OCI-LY7 (cell line): ENCODE results near the gene EEF1AKMT3. TPM values are rescaled to one million over a fixed set of nuclear protein-coding genes. Genes with fewer than 3 reads are reported as not detected.

Experiments used
- BruUV-seq: library from RNA; stranded (reverse); fragments of 400-500 nt; replicated peaks from 2 replicates; lab custom pipeline; 2021; lab: Mats Ljungman, UMichigan
- CTCF ChIA-PET: fragments of 300-600 bp; sonication (Branson Sonifier 250); formaldehyde crosslinking; loops from one replicate; lab custom pipeline; 2022; ENCODE audit warnings: antibody characterized with exemption; ENCODE audit not compliant: unreplicated experiment; lab: Charles Lee
- POLR2A ChIA-PET: fragments of 300-600 bp; sonication (Branson Sonifier 250); formaldehyde crosslinking; loops from one replicate; lab custom pipeline; 2022; ENCODE audit warnings: antibody characterized with exemption; lab: Charles Lee
- DNase-seq: peaks from one replicate; pipeline ENCODE4 v3.0.0-alpha.2; 2015; ENCODE audit warnings: low spot score
- H2AFZ ChIP-seq: fragments of 200-600 bp; sonication (generic), shearing (Covaris generic); 2 replicates; pipeline ENCODE4 v1.6.1; 2014; ENCODE audit warnings: mild to moderate bottlenecking, antibody characterized with exemption, low read length, moderate library complexity
- H3K27ac ChIP-seq: fragments of 200-600 bp; sonication (generic); 2 replicates; pipeline ENCODE4 v1.5.1; 2014; ENCODE audit warnings: mixed run types, low read depth, mild to moderate bottlenecking, moderate library complexity, low read length, inconsistent platforms; ENCODE audit not compliant: poor library complexity, severe bottlenecking
- H3K36me3 ChIP-seq: fragments of 200-600 bp; sonication (generic); 2 replicates; pipeline ENCODE4 v1.6.1; 2014; ENCODE audit warnings: mild to moderate bottlenecking, antibody characterized with exemption, low read length, moderate library complexity, mixed read lengths; ENCODE audit not compliant: insufficient read depth
- H3K4me1 ChIP-seq: fragments of 200-600 bp; sonication (generic); 2 replicates; pipeline ENCODE4 v1.5.1; 2014; ENCODE audit warnings: mild to moderate bottlenecking, low read length; ENCODE audit not compliant: insufficient read depth, poor library complexity, severe bottlenecking
- H3K4me2 ChIP-seq: fragments of 200-600 bp; sonication (generic); 2 replicates; pipeline ENCODE4 v1.6.1; 2014; ENCODE audit warnings: mild to moderate bottlenecking, low read length
- H3K4me3 ChIP-seq: fragments of 200-600 bp; sonication (generic); 2 replicates; pipeline ENCODE4 v1.5.1; 2014; ENCODE audit warnings: mild to moderate bottlenecking, low read depth, low read length; ENCODE audit not compliant: poor library complexity, severe bottlenecking
- H3K79me2 ChIP-seq: fragments of 200-600 bp; sonication (generic); 2 replicates; pipeline ENCODE4 v1.6.1; 2016; ENCODE audit warnings: low read depth, mild to moderate bottlenecking, low read length, moderate library complexity, mixed read lengths; ENCODE audit not compliant: insufficient read depth
- H3K9me2 ChIP-seq: fragments of 200-600 bp; sonication (generic); 2 replicates; pipeline ENCODE4 v1.6.1; 2016; ENCODE audit warnings: mild to moderate bottlenecking, low read length, mixed read lengths; ENCODE audit not compliant: insufficient read depth
- H3K9me3 ChIP-seq: fragments of 200-600 bp; sonication (generic); 2 replicates; pipeline ENCODE4 v1.6.1; 2014; ENCODE audit warnings: mild to moderate bottlenecking, mixed run types, low read length, mixed read lengths
- H4K20me1 ChIP-seq: fragments of 200-600 bp; sonication (generic); 2 replicates; pipeline ENCODE4 v1.6.1; 2014; ENCODE audit warnings: mild to moderate bottlenecking, antibody characterized with exemption, low read length, moderate library complexity, mixed read lengths; ENCODE audit not compliant: insufficient read depth
- EZH2phosphoT487 ChIP-seq: fragments of 200-600 bp; sonication (generic); IDR thresholded peaks from 2 replicates; pipeline ENCODE4 v1.6.1; 2018; ENCODE audit warnings: low read depth, borderline replicate concordance, mild to moderate bottlenecking, mixed run types, antibody characterized with exemption, low read length, moderate library complexity, mixed read lengths
- intact Hi-C: fragments of 100-400 bp; cut with micrococcal nuclease; formaldehyde crosslinking; loops from one replicate; pipeline ENCODE4 v1.10.0; 2022; ENCODE audit not compliant: unreplicated experiment
- total RNA-seq, 2 experiments: library from RNA; depleted of rRNA in 1 of 2; stranded (reverse); fragments of >200 nt in 1 of 2; shearing (Covaris generic) in 1 of 2; gene quantifications; 2 replicates each; pipeline ENCODE4 v1.2.3, GENCODE V29; 2014 to 2022
- TF ChIP-seq, protein P1 (sequence below): fragments of 200-600 bp; sonication (generic); conservative IDR thresholded peaks from 2 replicates; pipeline ENCODE4 v1.5.1; 2014; ENCODE audit warnings: mild to moderate bottlenecking, antibody characterized with exemption, low read length, moderate library complexity, mixed read lengths

The EEF1AKMT3 gene
- total RNA-seq, 2 experiments from 2014 or later = 3.4 to 6.3 TPM

DNA sequence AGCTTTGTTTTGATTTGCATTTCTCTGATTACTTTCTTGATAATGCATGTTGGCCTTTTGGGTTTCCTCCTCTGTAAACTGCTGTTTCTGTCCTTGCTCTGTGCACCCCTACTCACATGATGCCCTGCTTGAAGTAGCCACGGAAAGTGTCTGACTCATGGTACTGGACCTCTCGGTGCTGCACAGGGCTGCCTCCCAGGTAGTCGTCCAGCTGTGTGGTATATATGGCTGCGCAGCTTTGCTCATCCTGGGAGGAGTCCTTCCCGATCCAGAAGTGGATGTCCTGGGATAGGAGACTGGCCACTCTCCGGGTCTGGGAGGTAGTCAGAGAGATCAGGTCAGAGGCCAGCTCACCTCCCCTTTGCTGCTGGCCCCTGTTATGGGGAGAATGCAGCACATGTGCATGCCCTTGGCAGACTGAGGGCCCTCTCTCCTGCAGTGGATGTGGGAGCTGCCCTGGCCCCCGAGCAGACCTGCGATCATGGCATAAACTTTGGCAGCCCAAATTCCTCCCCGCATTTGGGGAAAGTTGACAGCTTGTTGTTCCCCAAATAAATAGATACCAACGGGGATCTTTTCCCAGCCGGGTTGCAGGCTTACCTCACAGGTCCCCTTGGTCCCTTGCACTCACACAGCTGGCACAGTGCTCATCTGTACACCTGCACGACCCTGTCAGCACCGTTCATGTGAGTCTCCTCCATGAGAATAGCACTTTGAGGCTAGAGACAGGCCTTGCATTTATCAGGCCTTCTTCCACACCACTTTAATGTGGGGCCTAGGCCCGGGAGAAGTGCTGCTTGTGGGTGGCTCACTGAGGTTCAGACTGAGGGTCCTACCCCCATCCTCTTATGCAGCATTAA, 40.9 kb downstream of the EEF1AKMT3 start:
- POLR2A ChIA-PET = interaction anchor here (0.9 kb wide), 1 partner anchor 85 kb away, joined by 3 read pairs; no protein-coding TSS in a partner anchor
- no peaks in the 10 kb centered on the region for H3K79me2 ChIP-seq
- 0 out of 2 replicates have a peak, but pooled peaks cover 2% of the 10 kb centered on the region for H3K36me3 ChIP-seq
- intact Hi-C loops = no loop called here
- no peaks in the 10 kb centered on the region for H3K4me1 ChIP-seq
- no peaks in the 10 kb centered on the region for H3K9me2 ChIP-seq
- H4K20me1 ChIP-seq = no peaks in the 10 kb centered on the region
- DNase-seq = no peak
- no TSS peak for BruUV-seq
- no peaks in the 10 kb centered on the region for H3K9me3 ChIP-seq
- CTCF ChIA-PET = no interaction called here
- no peak overlapping the region for H2AFZ ChIP-seq
- no peak for TF ChIP-seq EZH2phosphoT487
- TF ChIP-seq, protein P1, sequence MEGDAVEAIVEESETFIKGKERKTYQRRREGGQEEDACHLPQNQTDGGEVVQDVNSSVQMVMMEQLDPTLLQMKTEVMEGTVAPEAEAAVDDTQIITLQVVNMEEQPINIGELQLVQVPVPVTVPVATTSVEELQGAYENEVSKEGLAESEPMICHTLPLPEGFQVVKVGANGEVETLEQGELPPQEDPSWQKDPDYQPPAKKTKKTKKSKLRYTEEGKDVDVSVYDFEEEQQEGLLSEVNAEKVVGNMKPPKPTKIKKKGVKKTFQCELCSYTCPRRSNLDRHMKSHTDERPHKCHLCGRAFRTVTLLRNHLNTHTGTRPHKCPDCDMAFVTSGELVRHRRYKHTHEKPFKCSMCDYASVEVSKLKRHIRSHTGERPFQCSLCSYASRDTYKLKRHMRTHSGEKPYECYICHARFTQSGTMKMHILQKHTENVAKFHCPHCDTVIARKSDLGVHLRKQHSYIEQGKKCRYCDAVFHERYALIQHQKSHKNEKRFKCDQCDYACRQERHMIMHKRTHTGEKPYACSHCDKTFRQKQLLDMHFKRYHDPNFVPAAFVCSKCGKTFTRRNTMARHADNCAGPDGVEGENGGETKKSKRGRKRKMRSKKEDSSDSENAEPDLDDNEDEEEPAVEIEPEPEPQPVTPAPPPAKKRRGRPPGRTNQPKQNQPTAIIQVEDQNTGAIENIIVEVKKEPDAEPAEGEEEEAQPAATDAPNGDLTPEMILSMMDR = no peak
- no peak overlapping the region for H3K27ac ChIP-seq
- H3K4me2 ChIP-seq = no peak overlapping the region
- no peak overlapping the region for H3K4me3 ChIP-seq

DNA sequence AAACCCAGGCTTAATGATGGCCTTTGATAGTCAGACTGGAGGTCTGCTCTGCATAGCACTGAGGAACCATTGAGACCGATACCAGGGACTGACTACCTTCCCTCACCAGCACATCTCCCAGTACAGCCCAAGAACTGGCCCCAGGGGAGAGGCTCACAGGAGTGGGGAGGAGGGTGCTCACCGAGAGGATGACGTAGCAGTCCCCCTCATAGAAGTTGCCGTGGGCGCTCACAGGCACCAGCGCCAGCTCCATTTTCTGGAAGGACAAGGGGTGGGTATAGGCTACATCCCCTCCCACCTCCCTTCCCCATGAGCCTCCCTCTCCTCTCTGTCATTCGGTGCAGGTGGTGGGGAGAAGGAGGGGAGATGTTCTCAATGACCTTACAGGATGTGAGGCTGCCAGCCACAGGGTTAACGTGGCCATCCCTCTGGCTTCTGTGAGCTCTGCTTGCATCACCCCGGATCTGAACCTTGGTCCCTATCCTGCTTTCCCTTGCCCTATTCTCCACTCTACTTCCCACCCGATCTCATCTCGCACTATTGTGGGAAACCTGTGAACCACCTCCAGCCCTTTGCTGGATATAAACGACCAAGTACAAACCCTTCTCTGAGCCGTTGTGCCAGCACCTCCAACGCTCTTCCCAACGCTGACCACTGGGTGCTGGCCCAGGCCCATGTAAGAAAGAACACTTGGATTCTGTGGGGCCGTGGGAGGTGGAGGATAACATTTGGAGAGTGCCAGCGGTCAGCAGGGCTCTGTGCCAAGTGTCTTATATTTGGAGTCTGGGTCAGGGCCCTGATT, 41.8 kb downstream of the EEF1AKMT3 start:
- ChIA-PET CTCF (no interaction called here), POLR2A (interaction anchor here (0.9 kb wide), 1 partner anchor 84 kb away, joined by 3 read pairs; no protein-coding TSS in a partner anchor)
- no TSS peak for BruUV-seq
- no peaks in the 10 kb centered on the region for H3K9me2 ChIP-seq
- no peaks in the 10 kb centered on the region for H3K4me1 ChIP-seq
- intact Hi-C loops = no loop called here
- no peak for TF ChIP-seq EZH2phosphoT487
- TF ChIP-seq, protein P1 = no peak
- H3K79me2 ChIP-seq = no peaks in the 10 kb centered on the region
- no peaks in the 10 kb centered on the region for H4K20me1 ChIP-seq
- DNase-seq = no peak
- no peak overlapping the region for H3K27ac ChIP-seq
- H3K9me3 ChIP-seq = no peaks in the 10 kb centered on the region
- H2AFZ ChIP-seq = no peak overlapping the region
- H3K4me3 ChIP-seq = no peak overlapping the region
- H3K4me2 ChIP-seq = no peak overlapping the region
- H3K36me3 ChIP-seq = 0 out of 2 replicates have a peak, but pooled peaks cover 6% of the 10 kb centered on the region
